HL-60 (cell line): ENCODE data around the gene NDUFB5.

Experiments
- DNase-seq, 2 experiments: peaks; one replicate each; pipeline ENCODE4 v3.0.0-alpha.2; 2010 to 2020; ENCODE audit warnings: low read depth in 1 of 2, low spot score in 1 of 2
- H3K27ac ChIP-seq: fragments of 250-450 bp; sonication (Bioruptor Pico); replicated peaks from 2 replicates; pipeline ENCODE4 v1.5.1; 2020; ENCODE audit warnings: mild to moderate bottlenecking, moderate library complexity
- H3K27me3 ChIP-seq: fragments of 250-450 bp; sonication (Bioruptor Pico); 2 replicates; pipeline ENCODE4 v1.5.1; 2021; ENCODE audit warnings: mild to moderate bottlenecking, moderate library complexity; ENCODE audit not compliant: insufficient read depth, poor library complexity, severe bottlenecking
- H3K4me3 ChIP-seq: replicated peaks from 2 replicates; pipeline ENCODE4 v1.5.1; 2011; ENCODE audit warnings: mild to moderate bottlenecking, control low read depth, low read length; ENCODE audit not compliant: insufficient read depth
- CTCF ChIP-seq: IDR thresholded peaks from one replicate; pipeline ENCODE4 v1.5.1; 2011; ENCODE audit warnings: low read length, control low read depth, inconsistent platforms; ENCODE audit not compliant: insufficient read depth
- GABPA ChIP-seq: IDR thresholded peaks from 2 replicates; pipeline ENCODE4 v1.6.1; 2012; ENCODE audit warnings: low read depth
- POLR2AphosphoS5 ChIP-seq: IDR thresholded peaks from 2 replicates; pipeline ENCODE4 v1.6.1; 2012; ENCODE audit warnings: low read depth
- SPI1 ChIP-seq: IDR thresholded peaks from 2 replicates; pipeline ENCODE4 v1.6.1; 2012; ENCODE audit warnings: low read depth, mild to moderate bottlenecking, borderline replicate concordance
- TF ChIP-seq, protein P1 (sequence below): IDR thresholded peaks from 2 replicates; pipeline ENCODE4 v1.6.1; 2012; ENCODE audit warnings: low read depth; ENCODE audit not compliant: insufficient replicate concordance

NDUFB5 gene

GRCh38 chr3:179673523-179673922, 68.9 kb downstream of the NDUFB5 start:
- TF ChIP-seq CTCF (no peak), SPI1 (no peak), POLR2AphosphoS5 (no peak), GABPA (no peak)
- TF ChIP-seq, protein P1, sequence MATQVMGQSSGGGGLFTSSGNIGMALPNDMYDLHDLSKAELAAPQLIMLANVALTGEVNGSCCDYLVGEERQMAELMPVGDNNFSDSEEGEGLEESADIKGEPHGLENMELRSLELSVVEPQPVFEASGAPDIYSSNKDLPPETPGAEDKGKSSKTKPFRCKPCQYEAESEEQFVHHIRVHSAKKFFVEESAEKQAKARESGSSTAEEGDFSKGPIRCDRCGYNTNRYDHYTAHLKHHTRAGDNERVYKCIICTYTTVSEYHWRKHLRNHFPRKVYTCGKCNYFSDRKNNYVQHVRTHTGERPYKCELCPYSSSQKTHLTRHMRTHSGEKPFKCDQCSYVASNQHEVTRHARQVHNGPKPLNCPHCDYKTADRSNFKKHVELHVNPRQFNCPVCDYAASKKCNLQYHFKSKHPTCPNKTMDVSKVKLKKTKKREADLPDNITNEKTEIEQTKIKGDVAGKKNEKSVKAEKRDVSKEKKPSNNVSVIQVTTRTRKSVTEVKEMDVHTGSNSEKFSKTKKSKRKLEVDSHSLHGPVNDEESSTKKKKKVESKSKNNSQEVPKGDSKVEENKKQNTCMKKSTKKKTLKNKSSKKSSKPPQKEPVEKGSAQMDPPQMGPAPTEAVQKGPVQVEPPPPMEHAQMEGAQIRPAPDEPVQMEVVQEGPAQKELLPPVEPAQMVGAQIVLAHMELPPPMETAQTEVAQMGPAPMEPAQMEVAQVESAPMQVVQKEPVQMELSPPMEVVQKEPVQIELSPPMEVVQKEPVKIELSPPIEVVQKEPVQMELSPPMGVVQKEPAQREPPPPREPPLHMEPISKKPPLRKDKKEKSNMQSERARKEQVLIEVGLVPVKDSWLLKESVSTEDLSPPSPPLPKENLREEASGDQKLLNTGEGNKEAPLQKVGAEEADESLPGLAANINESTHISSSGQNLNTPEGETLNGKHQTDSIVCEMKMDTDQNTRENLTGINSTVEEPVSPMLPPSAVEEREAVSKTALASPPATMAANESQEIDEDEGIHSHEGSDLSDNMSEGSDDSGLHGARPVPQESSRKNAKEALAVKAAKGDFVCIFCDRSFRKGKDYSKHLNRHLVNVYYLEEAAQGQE, result no peak
- H3K27me3 ChIP-seq, result no peaks in the 10 kb centered on the region
- no peak overlapping the region for H3K27ac ChIP-seq
- H3K4me3 ChIP-seq, result no peak overlapping the region
- DNase-seq, result no peak

DNA sequence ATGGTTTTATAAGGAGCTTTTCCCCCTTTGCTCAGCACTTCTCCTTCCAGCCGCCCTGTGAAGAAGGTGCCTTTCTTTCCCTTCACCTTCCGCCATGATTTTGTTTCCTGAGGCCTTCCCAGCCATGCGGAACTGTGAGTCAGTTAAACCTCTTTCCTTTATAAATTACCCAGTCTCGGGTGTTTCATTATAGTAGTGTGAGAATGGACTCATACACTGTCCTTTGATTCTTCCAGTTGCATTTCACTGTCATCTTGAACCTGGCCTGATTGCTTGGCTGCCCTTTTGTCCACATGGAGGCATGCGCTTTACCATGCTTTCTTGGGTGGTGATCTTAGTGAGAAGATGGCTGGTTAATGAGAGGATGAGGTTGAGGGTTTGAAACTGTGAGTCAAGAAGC, 71.5 kb downstream of the NDUFB5 start:
- no peak overlapping the region for H3K4me3 ChIP-seq
- H3K27me3 ChIP-seq, result no peaks in the 10 kb centered on the region
- no peak for DNase-seq
- no peak overlapping the region for H3K27ac ChIP-seq
- TF ChIP-seq SPI1 (no peak), GABPA (no peak), CTCF (no peak), POLR2AphosphoS5 (no peak)
- TF ChIP-seq, protein P1, result no peak
